ENCODE data around the gene PIBF1.
"Not testable (repeated sequence)": the region's sequence is repeated elsewhere in the genome, so short reads cannot be mapped to it uniquely, and the experiment has no call there.

PIBF1 gene

DNA sequence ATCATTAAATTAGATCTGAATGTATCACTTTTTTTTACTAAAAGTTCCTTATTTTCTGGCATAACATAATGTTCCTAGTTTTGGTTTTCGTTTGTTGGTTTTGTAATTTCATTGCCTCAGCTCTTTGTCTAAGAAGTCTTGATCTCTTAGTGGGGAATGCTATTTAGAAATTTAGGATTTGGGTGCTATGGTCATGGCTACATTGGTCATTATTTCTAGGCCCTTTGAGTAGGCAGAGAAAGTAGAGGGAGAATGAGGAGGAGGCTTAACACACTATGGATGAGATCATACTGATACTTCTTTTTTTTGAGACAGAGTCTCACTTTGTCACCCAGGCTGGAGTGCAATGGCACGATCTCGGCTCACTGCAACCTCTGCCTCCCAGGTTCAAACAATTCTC lies 41.8 kb downstream of the PIBF1 start:
- DNase-seq, result no peak

DNA sequence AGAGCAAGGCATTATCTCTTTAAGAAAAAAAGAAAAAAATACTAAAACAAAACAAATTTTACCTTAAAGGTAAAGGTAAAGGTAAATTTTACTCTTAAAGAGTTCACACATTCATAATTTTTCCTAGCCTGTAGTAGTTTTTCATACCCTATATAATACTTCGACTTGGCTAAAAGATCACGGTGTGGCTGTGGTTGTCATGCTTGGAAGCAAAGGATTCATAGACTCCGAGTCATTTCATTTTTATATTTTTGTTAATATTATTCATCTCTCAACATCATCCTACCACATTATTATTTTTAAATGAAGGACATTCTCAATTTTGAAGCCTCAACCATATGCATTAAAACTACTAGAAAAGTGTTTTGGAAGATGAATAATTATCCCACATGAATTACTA lies 52.7 kb downstream of the PIBF1 start:
- no peak for DNase-seq

DNA sequence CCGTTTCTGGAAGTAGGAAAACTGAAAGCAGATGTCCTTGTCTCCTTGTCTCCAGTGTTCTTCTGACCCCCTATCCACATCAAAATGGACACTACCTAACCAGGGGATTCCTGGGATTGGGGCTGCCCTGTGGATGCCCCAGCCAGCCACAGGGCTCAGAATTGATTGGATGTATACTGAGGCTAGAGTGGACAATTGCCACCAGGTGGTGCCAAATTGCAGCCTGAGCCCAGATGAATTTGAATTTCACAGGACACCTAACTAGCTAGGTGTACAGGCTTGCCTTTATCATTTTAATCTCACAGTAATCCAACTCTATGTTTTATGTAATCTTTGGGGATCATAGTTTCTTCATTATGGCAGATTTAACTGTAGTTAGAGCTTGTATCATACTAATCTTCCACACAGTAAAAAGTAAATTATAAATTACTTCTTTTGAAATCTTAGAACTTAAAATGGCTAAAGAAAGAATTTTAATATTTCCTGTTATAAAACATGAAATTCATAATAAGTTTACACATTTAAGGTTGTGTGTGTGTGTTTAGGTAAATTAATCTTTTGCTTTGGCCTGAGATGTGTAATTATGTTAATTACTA lies 58.0 kb downstream of the PIBF1 start:
- DNase-seq, result peak; percentile 66 to 85 (median 85)

DNA sequence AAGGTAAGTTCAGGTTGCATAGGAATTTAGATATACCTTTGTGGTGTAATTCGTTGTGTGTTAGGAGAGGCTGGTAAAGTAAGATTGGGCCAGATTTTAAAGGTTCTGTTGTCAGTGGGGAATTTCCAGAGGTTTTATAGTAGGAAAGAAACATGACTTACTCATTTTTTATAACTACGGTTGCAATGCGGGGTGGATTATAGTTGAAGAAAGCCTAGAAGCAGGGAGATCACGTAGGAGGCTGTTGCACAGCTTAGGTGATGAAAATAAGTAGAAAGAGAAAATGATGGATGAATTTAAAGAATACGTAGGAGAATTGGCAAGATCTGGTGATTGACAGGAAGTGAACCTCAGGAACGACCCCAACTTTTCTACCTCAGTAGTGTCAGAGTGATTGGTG lies 61.1 kb downstream of the PIBF1 start:
- no peak for DNase-seq

DNA sequence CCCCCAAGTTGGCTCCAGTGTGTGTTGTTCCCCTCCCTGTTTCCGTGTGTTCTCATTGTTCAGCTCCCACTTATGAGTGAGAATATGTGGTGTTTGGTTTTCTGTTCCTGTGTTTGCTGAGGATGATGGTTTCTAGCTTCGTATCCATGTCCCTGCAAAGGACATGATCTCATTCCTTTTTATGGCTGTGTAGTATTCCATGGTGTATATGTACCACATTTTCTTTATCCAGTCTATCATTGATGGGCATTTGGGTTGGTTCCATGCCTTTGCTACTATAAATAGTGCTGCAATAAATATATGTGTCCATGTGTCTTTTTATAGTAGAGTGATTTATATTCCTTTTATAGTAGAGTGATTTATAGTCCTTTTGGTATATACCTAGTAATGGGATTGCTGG lies 63.2 kb downstream of the PIBF1 start:
- DNase-seq, result not testable (repeated sequence)

DNA sequence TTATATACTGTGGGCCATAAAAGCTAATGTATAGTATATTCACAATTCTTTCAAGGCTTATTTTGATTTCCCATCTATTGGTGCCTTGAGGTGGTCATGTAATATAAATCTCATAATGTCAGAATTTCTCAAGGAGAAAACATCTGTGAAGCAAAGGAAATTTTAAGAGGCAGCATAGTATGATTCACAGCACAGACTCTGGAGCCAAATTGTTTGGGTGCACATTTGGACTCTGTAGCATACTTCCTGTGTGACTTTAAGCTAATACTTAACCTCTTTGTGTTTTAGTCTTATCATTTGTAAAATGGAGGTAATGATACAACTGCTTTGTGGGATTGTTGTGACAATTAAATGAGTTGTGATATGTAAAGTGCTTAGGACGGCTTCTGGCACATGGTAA lies 67.6 kb downstream of the PIBF1 start:
- DNase-seq, result no peak

DNA sequence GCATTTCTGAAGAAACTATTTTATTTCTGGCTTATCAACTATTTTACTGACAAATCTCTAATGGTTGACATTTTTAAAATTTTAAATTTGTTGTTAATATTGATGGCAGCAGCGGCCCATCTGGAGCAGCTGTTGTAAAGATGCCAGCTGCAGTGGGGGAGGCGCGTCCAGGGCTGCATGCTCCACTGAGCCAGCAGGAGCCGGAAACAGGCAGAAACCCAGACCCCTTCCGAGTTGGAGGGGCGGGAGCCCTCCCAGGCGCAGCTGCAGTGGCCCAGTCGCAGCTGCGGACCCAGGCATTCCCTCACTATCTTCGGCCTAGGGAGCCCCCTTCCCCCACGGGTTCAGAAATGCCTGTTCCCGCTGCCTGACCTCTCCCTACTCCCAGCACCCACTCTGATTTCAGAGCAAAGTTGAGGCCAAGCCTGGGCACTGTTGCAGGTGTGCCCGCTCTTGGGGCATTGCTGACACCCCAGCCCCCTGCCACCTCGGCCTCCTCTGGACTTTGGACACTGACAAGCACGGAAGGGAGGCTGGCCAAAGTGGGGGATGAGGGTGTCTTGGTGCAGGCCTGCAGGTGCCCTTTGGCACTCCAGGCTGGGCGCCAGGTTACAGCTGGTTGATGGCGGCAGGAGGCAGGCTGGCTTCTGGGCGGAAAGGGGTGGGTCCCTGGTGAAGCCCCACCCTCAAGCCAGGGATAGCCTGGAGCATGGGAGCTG lies 69.2 kb downstream of the PIBF1 start:
- DNase-seq, result no peak

DNA sequence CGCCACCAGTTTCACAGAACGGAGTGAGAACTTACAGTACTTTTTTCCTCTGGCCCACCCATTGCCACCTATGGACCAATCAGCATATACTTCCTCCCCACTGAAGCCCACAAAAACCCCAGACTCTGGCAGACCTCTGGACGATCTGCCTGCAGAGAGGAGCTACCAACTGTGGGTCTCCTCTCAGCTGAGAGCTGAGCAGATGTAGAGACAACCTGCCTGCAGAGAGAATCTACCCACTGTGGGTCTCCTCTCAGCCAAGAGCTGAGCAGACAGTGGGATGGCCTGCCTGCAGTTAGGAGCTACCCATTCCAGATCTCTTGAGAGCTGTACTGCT lies 69.7 kb downstream of the PIBF1 start:
- DNase-seq, result no peak

DNA sequence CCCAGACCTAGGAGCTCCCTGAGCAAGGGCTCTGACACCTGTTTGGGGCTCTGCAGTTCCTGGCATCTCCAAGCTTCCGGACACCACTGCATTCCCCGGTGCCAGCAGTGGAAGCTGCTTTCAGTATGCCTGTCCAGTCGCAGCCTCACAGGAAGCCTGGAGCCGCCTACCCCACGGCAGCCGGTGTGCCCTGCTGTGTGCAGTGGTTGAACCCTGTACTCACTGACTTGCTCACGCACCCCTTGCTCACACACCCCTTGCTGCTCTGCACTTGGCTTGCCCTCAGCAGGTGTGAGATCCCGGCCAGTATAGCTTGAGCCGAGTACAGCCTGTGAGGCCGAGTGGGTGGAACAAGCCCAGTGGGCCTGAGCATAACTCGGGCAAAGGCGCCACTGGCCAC lies 70.3 kb downstream of the PIBF1 start:
- DNase-seq, result no peak

DNA sequence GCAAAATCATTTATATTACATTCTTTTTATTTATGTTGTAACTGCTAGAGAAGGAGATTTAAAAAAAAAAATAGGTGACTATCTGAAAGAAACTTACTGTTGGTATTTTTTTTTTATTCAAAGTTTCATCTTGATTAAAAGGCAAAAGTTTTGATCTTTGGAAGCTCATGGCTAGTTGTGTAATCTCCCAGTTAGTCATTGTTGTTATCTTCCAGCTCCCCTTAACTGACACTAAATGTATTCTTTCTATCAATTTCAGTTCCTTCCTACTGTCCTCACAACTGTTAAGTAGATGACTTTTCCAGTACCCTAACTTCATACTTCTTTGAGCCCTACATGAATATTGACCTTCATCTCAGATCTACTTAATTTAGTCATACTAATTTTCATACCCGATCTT lies 71.1 kb downstream of the PIBF1 start:
- no peak for DNase-seq

DNA sequence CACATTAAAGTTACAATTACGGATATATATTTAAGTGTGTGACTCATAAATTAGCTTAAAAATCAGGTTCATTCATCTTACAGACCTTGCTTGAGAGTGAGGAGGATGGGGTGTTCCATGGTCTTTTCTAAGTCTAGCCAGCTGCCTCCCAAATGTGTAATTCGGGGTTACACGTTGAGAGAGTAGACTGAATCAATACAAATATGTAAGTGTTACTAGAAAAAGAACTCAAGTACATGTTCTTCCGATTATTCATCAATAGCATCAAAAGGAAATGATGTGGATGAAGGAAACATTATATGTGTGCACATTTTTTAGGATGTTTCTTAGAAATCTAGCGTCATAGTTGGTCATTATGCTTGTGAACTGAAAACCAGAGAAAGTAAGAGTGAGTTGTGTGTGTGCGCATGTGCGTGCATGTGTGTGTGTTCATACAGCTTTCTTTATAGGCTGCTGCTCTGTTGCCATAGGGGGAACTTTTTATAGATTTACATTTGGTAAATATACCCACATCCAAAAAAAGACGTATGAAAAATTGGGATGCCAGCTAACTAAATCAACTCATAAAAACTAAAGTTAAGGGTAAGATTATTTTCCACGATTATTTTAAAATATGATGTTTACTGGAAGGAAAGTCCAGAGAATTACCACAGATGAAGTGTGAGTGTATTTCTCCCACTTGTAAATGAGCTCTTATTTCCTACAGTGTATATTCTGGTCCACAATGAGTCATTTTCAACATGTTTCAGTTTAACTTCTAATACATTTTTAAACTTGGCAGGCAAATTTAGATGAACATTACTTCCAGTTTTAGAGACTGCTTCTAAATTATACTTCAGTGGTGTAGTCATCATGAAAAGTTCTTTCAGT lies 82.4 kb downstream of the PIBF1 start:
- DNase-seq, result no peak

DNA sequence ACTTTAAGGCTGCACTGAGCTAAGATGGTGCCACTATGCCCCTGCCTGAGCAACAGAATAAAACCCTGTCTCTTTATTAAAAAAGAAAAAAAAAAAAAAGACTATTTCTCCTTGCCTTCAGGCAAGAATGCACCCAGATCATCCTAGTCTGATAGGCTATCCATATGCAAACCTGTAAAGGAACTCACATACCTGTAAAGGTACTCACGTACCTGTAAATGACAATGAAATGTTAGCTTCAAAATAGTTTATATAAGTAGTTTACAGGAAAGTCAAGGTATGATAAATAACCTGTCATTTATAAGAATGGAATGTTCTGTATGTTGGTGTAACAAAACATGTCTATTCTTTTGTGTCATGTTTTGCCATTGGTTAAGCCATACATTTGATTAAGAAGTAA lies 86.3 kb downstream of the PIBF1 start:
- no peak for DNase-seq

DNA sequence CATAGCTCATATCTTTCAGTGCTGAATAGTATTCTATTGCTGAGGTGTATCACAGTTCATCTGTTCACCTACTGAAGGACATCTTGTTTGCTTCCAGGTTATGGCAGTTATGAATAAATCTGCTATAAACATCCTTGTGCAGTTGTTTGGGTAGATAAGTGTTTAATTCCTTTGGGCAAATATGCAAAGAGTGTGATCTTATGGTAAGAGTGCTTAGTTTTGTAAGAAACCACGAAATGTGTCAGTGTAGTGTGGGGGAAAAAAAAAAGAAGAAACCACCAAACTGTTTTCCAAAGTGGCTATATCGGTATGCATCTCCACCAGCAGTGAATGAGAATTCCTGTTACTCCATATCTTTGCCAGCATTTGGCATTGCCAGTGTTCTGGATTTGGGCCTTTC lies 93.3 kb downstream of the PIBF1 start:
- DNase-seq, result no peak

DNA sequence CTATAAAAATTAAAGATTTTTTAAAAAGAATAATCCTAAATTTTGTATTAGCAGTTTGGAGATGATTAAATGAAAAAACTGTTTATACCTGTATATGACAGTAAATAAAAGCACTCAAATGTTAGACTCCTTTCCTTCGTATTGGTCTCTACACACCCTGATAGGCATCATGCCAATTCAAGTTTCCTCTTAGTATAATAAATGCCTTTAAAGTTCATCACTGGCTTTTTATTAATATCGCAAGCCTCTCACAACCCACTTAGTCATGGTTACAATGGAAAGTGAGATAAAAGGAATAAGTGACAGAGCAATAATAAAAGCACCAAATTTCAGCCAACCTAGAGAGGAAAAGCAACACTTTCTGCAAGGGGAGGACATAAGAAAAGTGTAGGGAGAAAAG lies 102.2 kb downstream of the PIBF1 start:
- DNase-seq, result no peak

DNA sequence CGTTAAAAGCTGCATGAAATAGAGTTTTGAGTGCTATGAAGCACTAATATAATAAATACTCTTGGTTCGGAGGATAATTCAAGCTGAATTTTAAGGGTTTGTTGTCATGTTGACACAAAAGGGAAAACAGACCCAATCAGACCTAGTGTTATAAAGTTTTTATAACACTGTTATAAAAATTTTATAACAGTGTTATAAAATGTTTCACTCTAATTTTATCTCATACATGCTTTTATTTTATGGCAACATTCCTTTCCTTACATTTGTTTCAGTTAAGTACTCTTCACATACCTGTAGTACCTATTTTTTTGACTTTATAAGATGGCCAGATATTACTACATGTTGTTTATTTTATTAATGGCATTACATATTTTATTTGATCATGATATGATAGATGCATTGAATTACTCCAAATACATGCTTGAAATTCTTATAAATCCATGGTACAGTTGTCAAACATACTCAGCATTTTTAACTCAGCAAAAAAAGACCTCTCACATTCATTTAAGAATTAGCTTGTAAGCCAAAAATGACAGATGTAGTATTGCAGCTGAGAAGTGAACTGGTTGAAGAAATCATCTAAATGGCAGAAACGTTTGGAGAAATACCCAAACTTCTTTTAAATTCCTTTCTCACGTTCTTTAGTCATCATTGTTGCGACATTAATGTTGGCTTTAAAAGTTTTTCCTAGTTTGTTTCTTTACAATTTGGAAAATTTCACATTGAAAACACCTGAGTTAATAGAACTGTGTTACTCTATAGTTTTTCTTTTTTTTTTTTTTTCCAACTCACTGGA lies 104.5 kb downstream of the PIBF1 start:
- DNase-seq, result no peak

DNA sequence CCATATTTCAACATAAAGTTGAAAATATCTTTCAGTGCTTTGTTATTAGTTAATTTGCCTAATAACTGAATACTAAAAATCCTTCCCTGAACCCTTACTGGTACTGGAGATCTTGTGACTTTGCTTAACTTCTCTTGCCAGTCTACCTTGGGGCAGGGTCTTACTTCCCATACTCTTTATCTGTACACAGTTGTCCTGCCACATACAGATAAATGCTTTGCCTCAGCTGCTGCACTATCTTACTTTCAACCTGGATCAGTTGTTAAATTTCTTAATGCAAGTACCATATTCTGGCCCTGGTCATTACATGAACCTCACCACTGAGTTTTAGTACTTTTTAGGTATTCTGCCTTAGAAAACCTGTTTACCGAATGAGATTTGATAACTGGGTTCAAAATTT lies 107.6 kb downstream of the PIBF1 start:
- DNase-seq, result no peak

DNA sequence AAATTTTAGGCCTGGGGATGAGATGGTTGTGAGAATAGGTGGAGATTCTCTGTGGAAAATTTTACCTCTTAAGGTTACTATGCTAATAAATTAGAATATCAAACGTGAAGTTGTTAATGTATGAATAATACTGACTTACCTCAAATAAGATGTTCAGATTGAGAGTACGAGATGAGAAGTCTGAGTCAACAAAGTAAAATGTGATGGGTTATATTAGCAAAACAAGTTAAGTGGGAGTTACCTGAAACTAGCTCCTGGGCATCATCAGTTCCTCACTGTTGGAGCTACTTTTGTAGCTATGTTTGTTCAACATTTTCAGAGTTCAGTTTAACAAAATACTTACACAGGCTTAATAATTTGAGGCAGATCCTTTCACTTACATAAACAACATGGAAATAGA lies 108.6 kb downstream of the PIBF1 start:
- peak in 1 of 3 experiments; percentile 12 for DNase-seq

DNA sequence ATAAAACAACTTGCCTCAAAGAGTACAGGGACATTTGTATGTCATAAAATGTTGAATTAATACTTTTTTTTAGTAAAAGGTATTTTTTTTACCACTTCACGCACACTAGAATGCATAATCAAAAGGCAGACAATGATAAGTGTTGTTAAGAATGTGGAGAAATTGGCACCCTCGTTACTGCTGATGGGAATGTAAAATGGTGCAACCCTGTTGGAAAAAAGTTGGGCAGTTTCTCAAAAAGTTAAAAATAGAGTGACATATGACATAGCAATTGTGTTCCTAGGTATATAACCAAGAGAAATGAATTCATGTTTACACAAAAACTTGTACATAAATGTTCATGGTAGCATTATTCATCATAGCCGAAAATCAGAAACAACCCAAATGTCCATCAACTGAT lies 109.5 kb downstream of the PIBF1 start:
- no peak for DNase-seq

DNA sequence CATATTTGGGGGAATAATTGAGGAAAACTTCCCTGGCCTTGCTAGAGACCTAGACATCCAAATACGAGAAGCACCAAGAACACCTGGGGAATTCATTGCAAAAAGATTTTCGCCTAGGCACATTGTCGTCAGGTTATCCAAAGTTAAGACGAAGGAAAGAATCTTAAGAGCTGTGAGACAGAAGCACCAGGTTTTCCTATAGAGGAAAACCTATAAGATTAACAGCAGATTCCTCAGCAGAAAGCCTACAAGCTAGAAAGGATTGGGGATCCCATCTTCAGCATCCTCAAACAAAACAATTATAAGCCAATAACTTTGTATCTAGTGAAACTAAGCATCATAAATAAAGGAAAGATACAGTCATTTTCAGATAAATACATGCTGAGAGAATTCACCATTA lies 114.9 kb downstream of the PIBF1 start:
- no peak for DNase-seq

DNA sequence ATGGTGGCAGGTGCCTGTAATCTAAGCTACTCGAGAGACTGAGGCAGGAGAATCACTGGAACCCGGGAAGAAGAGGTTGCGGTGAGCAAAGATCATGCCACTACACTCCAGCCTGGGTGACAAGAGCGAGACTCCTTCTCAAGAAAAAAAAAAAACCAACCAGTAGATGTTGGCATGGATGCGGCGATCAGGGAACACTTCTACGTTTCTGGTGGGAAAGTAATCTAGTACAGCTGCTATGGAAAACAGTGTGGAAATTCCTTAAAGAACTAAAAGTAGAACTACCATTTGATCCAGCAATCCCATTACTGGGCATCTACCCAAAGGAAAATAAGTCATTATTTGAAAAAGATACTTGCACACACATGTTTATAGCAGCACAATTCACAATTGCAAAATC lies 119.6 kb downstream of the PIBF1 start:
- not testable (repeated sequence) for DNase-seq

DNA sequence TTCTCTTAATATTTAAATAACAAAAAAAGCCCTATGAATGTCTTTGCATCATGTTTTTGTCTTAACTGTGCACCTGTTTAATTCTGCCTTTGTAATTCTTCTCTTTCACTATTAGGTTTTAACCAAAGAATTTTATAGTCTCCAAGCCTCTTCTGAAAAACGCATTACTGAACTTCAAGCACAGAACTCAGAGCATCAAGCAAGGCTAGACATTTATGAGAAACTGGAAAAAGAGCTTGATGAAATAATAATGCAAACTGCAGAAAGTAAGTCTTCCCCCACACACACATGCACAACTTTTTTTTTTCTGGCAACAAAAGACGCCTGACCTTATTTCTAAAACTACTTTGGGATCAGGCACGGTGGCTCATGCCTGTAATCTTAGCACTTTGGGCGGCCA lies 126.5 kb downstream of the PIBF1 start:
- peak in 1 of 3 experiments; percentile 55 for DNase-seq

DNA sequence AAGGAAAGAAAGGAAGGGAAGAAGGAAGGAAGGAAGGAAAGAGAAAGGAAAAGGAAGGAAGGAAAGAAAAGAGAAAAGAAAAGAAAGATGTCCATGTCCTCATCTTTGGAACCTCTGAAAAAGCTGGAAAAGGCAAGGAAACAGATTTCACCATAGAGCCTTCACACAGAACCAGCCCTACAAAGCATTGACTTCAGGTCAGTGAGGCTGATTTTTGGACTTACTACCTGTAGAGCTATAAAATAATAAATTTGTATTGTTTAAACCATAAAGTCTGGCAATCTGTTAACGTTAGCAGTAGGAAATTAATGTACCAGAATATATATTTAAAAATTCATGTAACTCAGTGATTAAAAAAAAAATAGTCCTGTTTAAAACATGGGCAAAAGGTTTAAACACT lies 130.0 kb downstream of the PIBF1 start:
- DNase-seq, result no peak

DNA sequence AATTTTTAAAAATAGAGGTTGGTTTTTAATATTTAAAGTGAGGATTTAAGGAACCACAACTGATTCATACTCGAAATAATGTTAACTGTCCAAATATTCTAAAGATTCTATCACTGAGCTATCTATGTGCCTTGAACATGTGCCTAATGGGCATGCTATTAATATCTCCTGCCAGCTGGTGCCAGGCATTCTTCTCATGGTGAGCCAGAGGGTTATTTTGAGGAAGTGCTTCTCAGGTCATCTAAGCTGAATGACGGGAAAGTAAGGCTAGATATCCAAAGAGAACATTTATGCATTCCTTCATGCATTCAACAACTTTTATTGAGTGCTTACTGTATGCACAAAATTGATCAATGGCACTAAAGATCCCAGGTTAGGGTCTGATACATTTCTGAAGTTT lies 138.2 kb downstream of the PIBF1 start:
- no peak for DNase-seq
